ENCODE data around the gene HMGXB3. TPM values are rescaled to one million over a fixed set of nuclear protein-coding genes. Genes with fewer than 3 reads are reported as not detected.

Gene HMGXB3
- total and polyA plus RNA-seq, 2 of the 13 experiments (the other 11 are each of a cell fraction or from before 2014, with no cell fraction given): 18.8 to 23.8 TPM

DNA sequence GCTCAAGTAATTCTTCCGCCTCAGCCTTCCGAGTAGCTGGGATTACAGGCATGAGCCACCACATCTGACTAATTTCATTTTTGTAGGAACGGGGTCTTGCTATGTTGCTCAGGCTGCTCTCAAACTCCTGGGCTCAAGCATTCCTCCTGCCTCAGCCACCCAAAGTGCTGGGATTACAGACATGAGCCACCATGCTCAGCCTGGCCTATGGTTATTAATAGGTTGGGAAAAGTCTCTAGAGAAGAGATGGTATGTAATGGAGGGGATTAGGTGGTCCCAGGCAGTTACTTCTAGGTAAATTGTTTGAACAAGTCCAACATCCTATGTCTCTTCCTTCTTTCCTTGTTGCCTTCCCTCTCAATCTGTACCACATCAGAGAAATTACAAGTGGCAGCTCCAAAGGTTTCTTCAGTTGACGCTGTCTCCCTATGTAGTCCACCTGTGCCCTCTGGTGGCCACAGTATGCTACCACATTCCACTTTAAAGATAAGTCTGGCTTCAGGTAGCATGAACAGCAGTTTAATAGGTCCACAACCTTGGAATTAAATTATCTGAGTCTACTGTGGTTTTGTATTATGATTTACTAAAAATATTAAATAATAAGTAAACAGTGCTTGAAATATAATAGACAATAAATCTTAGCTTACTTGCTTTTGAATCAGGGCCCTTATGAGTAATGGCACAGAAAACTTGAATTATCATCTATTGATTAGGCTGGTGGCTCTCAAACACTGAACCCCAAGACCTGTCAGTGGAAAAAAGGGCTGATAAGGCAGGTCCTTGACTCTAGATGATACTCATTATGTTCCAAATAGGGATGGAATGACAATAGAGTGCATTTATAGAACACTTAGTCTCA, 9.8 kb upstream of the HMGXB3 start (continued):
- TF ChIP-seq, protein P1, sequence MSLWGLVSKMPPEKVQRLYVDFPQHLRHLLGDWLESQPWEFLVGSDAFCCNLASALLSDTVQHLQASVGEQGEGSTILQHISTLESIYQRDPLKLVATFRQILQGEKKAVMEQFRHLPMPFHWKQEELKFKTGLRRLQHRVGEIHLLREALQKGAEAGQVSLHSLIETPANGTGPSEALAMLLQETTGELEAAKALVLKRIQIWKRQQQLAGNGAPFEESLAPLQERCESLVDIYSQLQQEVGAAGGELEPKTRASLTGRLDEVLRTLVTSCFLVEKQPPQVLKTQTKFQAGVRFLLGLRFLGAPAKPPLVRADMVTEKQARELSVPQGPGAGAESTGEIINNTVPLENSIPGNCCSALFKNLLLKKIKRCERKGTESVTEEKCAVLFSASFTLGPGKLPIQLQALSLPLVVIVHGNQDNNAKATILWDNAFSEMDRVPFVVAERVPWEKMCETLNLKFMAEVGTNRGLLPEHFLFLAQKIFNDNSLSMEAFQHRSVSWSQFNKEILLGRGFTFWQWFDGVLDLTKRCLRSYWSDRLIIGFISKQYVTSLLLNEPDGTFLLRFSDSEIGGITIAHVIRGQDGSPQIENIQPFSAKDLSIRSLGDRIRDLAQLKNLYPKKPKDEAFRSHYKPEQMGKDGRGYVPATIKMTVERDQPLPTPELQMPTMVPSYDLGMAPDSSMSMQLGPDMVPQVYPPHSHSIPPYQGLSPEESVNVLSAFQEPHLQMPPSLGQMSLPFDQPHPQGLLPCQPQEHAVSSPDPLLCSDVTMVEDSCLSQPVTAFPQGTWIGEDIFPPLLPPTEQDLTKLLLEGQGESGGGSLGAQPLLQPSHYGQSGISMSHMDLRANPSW (CRISPR knock-in tag; IDR thresholded peaks at IDR 0.05; ENCODE audit: borderline replicate concordance): no peak
- no peak for TF ChIP-seq ZNF350 (CRISPR knock-in tag; IDR thresholded peaks at IDR 0.05; ENCODE audit: borderline replicate concordance, low read depth)
- no peak for TF ChIP-seq HOXA3 (CRISPR knock-in tag; IDR thresholded peaks at IDR 0.05)
- TF ChIP-seq CHD4 (IDR thresholded peaks at IDR 0.05; ENCODE audit: borderline replicate concordance, low read length): no peak
- TF ChIP-seq, protein P2, sequence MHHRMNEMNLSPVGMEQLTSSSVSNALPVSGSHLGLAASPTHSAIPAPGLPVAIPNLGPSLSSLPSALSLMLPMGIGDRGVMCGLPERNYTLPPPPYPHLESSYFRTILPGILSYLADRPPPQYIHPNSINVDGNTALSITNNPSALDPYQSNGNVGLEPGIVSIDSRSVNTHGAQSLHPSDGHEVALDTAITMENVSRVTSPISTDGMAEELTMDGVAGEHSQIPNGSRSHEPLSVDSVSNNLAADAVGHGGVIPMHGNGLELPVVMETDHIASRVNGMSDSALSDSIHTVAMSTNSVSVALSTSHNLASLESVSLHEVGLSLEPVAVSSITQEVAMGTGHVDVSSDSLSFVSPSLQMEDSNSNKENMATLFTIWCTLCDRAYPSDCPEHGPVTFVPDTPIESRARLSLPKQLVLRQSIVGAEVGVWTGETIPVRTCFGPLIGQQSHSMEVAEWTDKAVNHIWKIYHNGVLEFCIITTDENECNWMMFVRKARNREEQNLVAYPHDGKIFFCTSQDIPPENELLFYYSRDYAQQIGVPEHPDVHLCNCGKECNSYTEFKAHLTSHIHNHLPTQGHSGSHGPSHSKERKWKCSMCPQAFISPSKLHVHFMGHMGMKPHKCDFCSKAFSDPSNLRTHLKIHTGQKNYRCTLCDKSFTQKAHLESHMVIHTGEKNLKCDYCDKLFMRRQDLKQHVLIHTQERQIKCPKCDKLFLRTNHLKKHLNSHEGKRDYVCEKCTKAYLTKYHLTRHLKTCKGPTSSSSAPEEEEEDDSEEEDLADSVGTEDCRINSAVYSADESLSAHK (CRISPR knock-in tag; IDR thresholded peaks at IDR 0.05; ENCODE audit: borderline replicate concordance): no peak
- no peak for TF ChIP-seq EHMT2 (IDR thresholded peaks at IDR 0.05; ENCODE audit: borderline replicate concordance, low read depth, low read length)
- TF ChIP-seq HOMEZ (CRISPR knock-in tag; IDR thresholded peaks at IDR 0.05; ENCODE audit: low read depth): 0 out of 2 replicates have a peak, but pooled peaks have one; percentile 35
- no peak for TF ChIP-seq NR1H2 (CRISPR knock-in tag; IDR thresholded peaks at IDR 0.05; ENCODE audit: borderline replicate concordance, low read depth)
- no peak for TF ChIP-seq DDIT3 (CRISPR knock-in tag; IDR thresholded peaks at IDR 0.05)
- no peak for TF ChIP-seq MEIS1 (CRISPR knock-in tag; IDR thresholded peaks at IDR 0.05; ENCODE audit: borderline replicate concordance)
- TF ChIP-seq ZNF558 (CRISPR knock-in tag; IDR thresholded peaks at IDR 0.05; ENCODE audit: borderline replicate concordance): no peak
- TF ChIP-seq TERF1 (CRISPR knock-in tag; IDR thresholded peaks at IDR 0.05): no peak
- TF ChIP-seq, protein P3, sequence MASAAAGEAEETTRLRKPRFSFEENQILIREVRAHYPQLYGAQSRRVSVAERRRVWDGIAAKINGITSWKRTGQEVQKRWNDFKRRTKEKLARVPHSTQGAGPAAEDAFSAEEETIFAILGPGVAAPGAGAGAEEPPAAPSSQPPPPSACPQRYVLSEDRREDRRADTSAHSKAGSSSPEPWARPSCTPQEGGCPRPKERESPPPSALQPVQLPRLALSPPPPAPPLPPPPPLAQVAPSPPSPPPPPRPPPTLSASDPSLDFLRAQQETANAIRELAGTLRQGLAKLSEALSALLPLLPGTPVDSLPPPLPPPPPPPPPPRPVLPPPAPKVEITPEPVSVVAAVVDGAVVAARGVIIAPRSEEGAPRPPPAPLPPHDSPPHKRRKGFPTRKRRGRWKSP (CRISPR knock-in tag; IDR thresholded peaks at IDR 0.05): no peak
- TF ChIP-seq, protein P4, sequence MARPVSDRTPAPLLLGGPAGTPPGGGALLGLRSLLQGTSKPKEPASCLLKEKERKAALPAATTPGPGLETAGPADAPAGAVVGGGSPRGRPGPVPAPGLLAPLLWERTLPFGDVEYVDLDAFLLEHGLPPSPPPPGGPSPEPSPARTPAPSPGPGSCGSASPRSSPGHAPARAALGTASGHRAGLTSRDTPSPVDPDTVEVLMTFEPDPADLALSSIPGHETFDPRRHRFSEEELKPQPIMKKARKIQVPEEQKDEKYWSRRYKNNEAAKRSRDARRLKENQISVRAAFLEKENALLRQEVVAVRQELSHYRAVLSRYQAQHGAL (CRISPR knock-in tag; IDR thresholded peaks at IDR 0.05; ENCODE audit: not compliant biosample characterization): no peak
- no peak for TF ChIP-seq ZNF570 (CRISPR knock-in tag; IDR thresholded peaks at IDR 0.05; ENCODE audit: borderline replicate concordance)
- TF ChIP-seq ISL2 (CRISPR knock-in tag; IDR thresholded peaks at IDR 0.05): no peak
